Measurements from ENCODE around the gene VWA8.
"Not testable (repeated sequence)": the region's sequence is repeated elsewhere in the genome, so short reads cannot be mapped to it uniquely, and the experiment has no call there.

The VWA8 gene

DNA sequence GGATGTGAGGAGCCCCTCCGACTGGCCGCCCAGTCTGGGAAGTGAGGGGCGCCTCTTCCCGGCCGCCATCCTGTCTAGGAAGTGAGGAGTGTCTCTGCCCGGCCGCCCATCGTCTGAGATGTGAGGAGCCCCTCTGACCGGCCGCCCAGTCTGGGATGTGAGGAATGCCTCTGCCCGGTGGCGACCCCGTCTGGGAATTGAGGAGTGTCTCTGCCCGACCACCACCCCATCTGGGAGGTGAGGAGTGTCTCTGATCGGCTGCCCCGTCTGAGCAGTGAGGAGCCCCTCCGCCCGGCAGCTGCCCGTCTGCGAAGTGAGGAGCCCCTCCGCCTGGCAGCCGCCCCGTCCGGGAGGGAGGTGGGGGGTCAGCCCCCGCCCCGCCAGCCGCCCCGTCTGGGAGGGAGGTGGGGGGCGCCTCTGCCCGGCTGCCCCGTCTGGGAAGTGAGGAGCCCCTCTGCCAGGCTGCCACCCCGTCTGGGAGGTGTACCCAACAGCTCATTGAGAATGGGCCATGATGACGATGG is 389.0 kb downstream of the VWA8 start:
- not testable (repeated sequence) for DNase-seq

GRCh38 chr13:41568972-41569351 is 391.9 kb downstream of the VWA8 start:
- no peak for DNase-seq

- no peak for DNase-seq
Measured at GRCh38 chr13:41568143-41568971, 392.6 kb downstream of the VWA8 start.

GRCh38 chr13:41567363-41567762 is 393.5 kb downstream of the VWA8 start:
- DNase-seq, result no peak

GRCh38 chr13:41565846-41566245 is 395.1 kb downstream of the VWA8 start:
- DNase-seq, result no peak

GRCh38 chr13:41565216-41565615 is 395.7 kb downstream of the VWA8 start:
- DNase-seq, result no peak

GRCh38 chr13:41563984-41564365 is 396.9 kb downstream of the VWA8 start:
- no peak for DNase-seq

DNA sequence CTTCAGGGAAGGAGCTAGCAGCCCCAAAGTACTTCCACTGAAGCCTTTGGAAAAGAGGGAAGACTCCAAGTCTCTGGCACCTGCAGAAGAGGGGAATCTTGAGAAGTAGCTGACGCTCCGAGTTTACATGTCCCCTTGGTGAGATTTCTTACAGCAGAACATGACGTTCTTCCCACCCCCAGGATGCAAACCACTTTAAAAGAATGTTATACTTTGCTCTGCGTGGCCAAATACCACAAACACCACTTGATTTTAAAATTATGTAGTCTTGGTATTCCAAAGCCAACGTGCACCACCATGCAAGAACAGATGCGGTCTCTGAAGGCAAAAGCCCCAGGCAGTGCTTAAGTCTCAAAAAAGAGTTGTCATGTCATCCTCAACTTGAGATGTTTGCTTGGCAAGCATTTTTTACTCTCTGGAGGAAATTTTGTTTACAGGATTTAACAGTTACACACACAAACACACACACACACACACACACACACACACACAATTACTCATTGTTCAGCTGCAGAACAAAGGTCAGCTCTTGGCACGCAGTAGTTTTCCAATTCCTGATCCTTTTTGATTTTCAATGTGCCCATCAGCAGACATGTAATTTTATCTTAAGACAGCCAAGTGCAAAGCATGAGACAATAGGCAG is 397.4 kb downstream of the VWA8 start:
- DNase-seq, result no peak

DNA sequence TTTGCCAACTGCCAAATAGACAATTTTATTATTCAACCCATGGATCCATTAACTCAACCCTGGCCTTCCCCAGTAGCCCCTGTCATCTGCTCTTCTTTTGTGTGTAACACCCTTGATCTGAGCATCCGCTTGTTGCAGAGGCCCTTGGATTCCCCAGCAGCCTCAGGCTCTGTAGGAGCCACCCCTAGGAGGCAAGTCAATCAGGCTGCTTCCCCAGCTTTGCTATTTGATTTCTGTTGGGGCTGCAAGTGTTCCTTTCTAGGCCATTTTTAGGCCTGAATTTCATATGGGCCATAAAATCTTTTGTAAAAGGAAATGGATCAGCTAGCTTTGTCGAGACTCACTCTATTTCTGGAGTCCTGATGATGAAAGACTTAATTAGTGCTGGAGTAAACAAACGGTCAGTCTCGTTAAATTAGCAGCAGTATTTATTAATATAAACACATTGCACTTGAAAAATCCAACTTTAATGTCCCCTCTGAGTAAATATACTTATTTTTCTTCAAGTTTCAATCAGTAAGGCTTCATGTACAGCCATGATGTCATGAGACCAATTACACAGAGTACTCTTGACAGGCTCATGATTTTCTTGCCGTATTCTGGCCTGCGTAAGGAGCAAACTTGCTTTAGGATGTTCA is 398.2 kb downstream of the VWA8 start:
- no peak for DNase-seq

GRCh38 chr13:41562083-41562482 is 398.8 kb downstream of the VWA8 start:
- no peak for DNase-seq

DNA sequence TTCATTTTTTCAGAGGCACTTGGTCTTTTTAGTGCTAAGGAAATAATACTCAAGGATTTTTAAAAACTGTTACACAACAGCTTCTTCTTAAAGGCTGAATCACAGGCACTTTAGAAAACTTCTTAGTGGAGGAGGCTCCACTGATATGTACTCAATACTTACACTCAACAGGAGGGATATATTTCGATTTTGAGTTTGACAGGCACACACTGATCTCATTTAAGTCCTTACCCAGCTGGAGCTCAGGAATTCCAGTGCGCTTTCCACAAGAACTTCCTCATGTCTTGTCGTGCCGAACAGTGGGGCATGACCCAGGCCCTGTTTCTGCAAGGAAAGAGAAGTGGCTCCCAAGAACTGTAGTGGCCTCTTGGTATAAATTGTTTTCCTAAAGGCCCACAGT is 399.7 kb downstream of the VWA8 start:
- DNase-seq, result no peak

DNA sequence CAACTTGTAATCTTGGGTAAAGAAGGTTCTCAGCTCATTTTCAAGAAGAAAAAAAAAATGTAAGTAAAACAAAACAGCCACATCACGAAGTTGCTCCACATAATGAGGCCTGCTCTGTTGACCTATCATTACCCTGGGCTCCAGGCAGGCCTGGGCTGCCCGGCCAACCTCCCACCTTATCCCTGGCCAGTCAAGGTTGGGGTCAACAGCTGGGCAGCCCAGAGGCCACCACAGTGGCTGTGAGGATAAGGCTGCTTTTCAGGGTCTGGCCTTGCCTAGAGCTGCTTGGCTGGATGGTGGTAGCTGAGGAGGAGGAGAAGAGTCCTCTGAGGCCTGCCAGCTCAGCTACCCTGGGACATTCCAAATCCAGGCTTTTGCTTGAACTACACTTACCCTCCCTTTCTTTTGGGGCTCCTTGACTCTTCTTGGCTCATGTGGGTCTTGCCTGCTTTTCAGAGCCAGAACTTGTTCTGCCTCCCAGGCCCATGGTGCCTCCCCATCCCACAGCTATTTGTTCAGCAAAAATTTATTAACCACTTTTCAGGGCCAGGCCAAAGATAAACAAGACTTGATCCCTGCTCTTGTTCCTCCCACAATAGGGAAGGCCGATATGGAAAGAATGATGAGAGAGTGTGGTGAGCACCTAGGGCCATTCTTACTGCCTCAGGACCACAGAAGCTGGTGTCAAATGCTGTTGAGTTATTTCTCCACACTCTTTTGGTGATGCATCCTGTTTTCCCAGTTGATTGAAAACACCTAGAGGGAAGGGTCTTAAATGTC is 401.9 kb downstream of the VWA8 start:
- no peak for DNase-seq

GRCh38 chr13:41557719-41558118 is 403.2 kb downstream of the VWA8 start:
- no peak for DNase-seq

- no peak for DNase-seq
Measured at GRCh38 chr13:41554626-41555386, 406.1 kb downstream of the VWA8 start.

DNA sequence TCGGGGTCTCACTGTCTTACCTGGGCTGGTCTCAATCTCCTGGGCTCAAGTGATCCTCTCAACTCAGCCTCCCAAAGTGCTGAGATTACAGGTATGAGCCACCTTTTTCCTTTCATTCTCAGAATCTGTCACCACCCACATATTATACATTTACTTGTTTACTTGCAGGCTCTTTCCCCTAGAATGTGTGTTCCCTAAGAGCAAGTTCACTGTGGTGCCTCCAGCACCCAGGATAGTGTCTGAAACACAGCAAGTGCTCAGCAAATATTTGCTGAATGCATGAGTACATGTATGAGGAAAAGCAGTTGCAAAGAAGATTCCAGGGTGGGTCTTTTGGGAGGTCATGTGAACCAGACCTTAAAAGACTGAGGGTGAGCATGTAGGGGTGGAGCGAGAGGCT is 406.7 kb downstream of the VWA8 start:
- DNase-seq, result no peak

DNA sequence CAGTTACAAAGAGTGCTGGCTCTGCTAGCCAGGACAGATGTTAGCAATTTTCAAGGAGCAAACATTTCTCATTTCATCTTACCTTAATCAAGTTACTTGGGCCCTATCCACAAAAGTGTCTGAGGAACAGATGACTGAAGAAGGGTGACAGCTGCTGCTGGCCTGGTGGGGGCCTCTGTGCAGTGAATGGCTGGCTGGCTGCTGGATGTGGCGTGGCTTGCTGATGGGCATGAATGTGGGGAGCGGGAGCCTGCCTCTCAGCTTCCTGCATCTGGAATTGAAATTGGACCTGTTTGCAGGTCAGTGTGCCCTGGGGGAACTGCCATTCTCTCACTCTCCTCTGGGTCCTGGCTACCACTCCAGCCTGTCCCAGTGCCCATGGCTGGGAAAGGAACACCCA is 408.9 kb downstream of the VWA8 start:
- no peak for DNase-seq

- DNase-seq, result no peak
Measured at GRCh38 chr13:41550276-41550675, 410.6 kb downstream of the VWA8 start.

GRCh38 chr13:41549491-41549890 is 411.4 kb downstream of the VWA8 start:
- DNase-seq, result no peak

- DNase-seq, result no peak
Measured at GRCh38 chr13:41548910-41549309, 412.0 kb downstream of the VWA8 start.

GRCh38 chr13:41548031-41548430 is 412.9 kb downstream of the VWA8 start:
- DNase-seq, result no peak

DNA sequence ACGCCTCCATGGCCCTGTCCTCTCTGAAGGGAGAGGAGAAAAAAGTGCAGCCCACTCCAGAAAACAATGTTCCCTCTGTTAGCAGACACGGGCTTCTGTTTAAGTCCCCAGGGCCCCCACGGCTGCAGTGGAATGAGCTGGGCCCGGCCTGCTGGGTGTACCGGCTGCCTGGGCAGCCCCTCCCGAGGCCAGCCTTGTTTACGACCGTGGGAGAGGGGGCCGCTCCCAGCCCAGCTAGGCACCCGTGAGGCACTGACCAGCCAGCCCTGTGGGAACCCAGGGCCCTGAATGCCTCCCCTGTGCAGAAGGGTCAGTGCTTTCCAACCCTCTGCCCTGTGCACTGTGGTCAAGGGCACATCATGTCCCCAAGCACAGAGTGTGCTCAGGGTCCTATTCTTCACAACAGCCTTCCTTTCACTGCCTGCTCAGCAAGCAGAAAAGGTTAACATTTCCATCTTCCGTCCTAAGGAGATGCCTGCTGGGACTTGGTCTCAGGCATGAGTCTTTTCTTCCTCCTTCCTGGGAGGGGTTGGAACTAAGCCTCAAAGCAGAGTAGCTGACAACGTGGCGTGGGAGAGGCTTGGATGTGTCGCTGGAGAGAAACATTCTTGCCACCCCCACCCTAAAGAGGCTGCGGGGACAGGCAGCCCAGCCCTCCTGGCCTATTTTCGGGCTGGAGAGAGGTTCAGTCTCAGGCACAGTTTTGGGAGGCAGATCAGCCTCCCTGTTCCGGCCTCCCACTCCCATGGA is 413.5 kb downstream of the VWA8 start:
- DNase-seq, result no peak

Data from SHP77 treated with DMSO at 0.1 percent for 48 hours (cell line).